GM21515 (cell line): ENCODE measurements around the gene NOX1.
A peak's percentile ranks its signal among the peaks of the same experiment; 100 is the strongest.
"Not testable (repeated sequence)": the region's sequence is repeated elsewhere in the genome, so short reads cannot be mapped to it uniquely, and the experiment has no call there.

ENCODE experiments used
- ATAC-seq: cut with Tn5 transposase; IDR thresholded peaks from one replicate; pipeline ENCODE4 v1.9.1; 2021; ENCODE audit not compliant: unreplicated experiment

The NOX1 gene

DNA sequence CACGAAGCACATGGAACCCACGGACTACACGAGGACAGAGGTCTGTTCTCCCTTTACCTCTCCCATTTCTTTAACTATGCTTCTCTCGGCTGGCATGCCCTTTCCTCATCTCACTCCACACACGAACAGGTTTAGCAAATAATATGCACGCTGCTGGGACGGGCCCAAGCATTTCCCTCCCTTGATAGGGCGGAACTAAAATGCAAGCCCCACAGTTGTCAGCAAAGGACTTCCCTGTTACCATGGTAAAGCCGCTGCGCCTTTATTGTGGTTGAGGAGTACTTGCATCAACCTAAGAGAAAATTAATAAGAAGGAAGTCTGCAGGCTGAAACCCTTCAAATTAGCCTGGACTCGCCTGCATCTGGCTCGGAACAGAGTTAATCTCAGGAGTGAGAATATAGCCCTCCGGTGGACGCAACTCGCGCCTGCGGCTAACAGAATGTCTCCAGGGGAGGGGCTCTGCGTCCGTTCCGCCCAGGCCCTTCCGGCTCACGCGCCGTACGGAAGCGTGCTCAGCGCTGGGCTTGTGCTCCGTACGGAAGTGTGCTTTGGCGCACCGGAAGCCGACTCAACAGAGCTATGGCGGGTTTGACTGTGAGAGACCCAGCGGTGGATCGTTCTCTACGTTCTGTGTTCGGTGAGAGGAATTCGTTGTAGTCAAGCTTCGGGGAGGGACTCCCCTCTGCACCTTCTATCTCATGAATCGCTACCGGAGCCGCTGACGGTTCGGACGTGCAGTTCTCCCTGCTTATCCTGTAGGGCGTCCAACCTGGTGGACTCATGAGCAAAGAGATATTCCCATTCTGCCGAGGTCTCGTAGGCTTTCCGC, 54.1 kb downstream of the NOX1 start, which contains the start of gene CSTF2:
CSTF2 (plus strand) TSS at position 555 of the 830 bp plus-strand sequence; CDS start at position 581, 26 bp downstream.
- ATAC-seq, result peak; percentile 98

DNA sequence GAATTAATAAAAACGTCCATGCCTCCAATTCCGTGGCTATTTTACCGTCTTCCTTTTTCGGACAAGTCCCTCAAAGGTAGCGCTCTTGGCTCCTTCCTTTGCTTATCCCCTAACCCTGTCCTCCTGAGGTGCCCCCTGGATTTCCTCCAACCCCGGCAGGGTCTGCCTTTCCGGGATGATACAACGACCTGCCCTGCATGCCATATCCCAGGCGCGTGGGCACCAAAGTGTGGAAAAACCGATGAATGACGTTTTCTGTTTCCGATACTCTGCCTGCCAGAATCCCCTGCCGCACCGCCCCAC, 54.7 kb downstream of the NOX1 start:
- ATAC-seq, result no peak

- no peak for ATAC-seq
These were observed 56.8 kb downstream of the NOX1 start for GRCh38 chrX:100817340-100817739.

DNA sequence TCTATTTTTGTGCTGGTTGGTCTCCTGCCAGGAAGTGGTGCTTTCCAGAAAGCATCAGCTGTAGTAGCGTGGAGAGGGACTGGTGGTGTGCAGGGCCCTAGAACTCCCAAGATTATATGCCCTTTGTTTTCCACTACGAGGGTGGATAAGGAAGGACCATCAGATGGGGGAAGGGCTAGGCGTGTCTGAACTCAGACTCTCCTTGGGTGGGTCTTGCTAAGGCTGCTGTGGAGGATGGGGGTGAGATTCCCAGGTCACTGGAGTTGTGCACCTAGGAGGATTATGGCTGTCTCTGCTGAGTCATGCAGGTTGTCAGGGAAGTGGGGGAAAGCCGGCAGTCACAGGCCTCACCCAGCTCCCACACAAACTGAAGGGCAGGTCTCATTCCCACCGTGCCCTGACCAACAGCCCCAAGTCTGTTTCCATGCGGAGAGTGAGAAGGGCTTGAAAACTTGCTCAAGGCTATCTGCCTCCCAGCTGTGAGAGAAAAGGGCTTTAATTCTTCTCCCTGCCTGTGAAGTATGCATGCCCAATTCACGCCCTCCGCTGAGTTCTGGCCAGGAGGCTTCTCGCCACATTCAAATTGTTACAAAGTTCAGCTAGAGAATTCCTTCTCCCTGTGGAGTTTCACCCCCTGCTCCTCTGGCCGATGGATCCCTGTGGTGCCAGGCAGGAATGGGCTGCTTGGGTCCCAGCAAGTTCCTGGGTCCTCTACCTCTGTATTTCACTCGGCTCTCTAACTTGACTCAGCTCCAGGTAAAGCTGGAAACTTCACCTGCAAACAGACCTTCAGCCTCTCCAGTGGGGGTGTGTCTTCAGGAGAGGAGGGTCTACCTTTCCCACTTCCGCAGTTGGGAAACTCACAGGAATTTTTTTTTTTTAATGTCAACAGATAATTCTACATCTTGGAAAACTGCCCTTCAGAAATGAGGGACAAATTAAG, 61.7 kb downstream of the NOX1 start:
- ATAC-seq, result no peak

- ATAC-seq, result not testable (repeated sequence)
These were observed 65.9 kb downstream of the NOX1 start for GRCh38 chrX:100808265-100808664.

DNA sequence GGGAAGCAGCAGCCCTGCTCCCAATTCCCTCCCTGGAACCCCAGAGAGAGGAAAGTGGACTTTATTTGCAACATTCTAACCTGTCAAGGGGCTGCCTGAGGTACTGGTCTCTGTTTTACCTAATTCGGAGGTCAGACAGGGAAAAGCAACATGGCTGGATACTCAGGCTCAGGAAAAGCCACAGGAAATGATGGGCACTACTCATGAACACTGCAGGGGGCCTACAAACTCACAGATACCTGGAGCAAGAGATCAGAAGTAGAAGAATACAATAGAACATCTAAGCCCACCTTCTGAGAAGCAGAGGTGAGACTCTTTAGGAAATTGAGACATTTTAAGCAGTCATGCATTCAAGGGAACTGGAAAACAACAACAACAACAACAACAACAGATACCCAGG, 69.4 kb downstream of the NOX1 start:
- no peak for ATAC-seq

DNA sequence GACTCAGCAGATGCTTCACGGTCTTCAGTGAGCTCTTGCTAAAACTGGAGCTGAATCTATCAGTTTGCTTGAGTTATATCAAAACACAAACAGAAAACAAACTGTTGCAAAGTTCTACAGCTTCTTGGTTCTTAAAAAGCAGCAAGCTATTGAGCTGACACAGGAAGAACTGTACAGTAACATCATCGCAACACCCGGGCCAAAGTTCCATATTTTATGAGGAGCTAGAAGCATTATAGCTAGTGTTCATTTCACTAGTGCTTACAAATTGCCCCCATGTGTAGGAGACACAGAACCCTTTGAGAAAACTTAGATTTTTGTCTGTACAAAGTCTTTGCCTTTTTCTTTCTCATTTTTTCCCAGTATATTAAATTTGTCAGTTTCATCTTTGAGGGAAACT, 71.3 kb downstream of the NOX1 start:
- no peak for ATAC-seq

GRCh38 chrX:100798484-100799214, 75.5 kb downstream of the NOX1 start:
- no peak for ATAC-seq

DNA sequence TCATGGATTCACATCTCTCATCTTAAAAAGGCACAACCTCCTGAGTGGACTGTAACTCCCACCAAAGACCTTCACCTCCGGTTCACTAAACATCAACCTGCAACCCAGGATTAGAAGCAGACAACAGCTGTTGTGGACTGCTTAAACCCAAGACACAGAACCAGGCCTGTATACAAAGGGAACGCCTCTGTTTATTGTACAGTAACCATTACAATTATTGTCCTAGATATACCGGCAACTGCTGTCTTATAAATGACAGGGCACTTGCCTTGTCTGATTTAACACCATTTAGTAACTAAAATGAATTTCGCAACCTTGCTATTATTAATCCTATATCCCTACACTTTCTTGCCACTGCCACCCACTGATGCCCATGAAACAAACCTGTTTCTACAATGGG, 76.8 kb downstream of the NOX1 start:
- no peak for ATAC-seq

- not testable (repeated sequence) for ATAC-seq
These were observed 77.8 kb downstream of the NOX1 start for GRCh38 chrX:100796371-100796770.
